GM21381 (cell line): ENCODE data around the gene RIMOC1.
A peak's percentile ranks its signal among the peaks of the same experiment; 100 is the strongest.

Experiments
- ATAC-seq: cut with Tn5 transposase; IDR thresholded peaks from one replicate; pipeline ENCODE4 v1.9.1; 2021; ENCODE audit warnings: mild to moderate bottlenecking, moderate library complexity; ENCODE audit not compliant: unreplicated experiment

Gene RIMOC1, protein sequence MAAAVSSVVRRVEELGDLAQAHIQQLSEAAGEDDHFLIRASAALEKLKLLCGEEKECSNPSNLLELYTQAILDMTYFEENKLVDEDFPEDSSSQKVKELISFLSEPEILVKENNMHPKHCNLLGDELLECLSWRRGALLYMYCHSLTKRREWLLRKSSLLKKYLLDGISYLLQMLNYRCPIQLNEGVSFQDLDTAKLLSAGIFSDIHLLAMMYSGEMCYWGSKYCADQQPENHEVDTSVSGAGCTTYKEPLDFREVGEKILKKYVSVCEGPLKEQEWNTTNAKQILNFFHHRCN

DNA sequence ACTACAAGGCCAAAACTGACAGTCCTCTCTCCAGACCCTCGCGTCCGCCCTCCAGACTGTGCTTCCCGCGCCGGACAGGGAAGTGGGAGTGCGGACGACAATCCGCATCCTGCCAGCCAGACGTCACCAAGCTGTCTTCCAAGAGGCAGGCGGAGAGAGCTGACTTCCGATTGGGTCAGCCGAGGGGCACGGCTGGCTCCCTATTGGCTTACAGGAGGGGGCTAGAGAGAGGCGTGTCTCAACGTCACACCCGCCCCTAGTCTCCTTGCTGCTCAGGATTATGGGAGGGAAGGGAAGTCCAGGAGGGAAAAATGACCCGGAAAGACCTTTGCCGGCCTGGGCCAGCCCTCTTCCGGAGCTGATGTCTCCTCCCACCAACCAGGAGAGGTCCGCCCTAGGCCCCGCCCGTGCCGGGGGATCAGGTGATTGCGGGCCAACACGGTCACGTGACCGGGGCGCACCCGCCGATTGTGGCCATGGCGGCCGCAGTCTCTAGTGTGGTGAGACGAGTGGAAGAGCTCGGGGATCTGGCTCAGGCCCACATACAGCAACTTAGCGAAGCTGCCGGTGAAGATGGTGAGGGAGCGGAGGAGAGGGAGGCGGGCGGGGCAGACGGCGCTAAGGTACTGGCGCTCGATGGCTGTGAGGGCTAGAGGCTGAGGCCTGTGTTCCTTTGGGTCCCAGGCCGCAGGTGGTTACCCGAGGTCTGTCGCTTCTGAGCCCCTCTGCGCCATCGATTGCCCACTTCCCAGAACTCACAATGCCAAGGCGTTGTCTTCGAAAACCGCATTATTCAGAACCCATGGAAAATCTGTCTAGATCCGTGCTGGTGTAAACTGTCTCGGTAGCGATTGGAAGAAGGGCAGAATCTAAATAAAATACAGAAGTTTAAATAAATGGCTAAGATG is at the start of gene RIMOC1:
Gene RIMOC1, plus strand, starts transcription at position 453 of the 908 bp plus-strand sequence. Its CDS starts 24 bp downstream, at position 477.
- ATAC-seq, result peak; percentile 99

GRCh38 chr5:41856644-41857491 is 47.3 kb upstream of the RIMOC1 start:
- ATAC-seq, result peak; percentile 89

GRCh38 chr5:41857989-41858388 is 46.2 kb upstream of the RIMOC1 start:
- ATAC-seq, result no peak

GRCh38 chr5:41858890-41859289 is 45.3 kb upstream of the RIMOC1 start:
- no peak for ATAC-seq

DNA sequence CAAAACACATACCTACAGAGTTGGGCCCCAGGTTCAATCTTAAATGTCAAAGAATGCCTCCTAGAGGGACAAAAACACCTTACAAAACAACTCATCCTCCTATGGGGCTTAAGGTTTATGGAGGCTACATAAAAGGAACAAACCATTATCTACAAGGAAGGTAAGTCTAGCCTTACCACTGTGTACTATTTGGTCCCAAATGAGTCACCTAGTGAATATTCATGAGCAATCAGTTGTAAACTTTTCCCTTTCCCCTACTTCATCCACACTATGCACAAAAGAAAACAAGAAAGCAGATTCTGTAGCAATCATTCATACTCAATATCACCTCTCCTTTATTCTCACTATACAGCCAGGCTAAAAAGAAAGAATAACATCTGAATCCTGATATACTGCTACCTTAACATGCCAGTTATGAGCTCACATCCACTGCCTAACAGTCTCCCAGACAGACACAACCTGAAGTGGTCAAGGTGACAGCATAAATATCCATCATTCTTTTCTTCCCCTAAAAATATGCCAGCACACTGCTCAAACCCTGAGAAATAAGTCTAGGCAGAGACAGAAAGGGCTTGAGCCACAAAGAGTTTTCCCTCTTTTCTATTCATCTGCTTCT is 40.2 kb upstream of the RIMOC1 start:
- peak; percentile 62 for ATAC-seq

DNA sequence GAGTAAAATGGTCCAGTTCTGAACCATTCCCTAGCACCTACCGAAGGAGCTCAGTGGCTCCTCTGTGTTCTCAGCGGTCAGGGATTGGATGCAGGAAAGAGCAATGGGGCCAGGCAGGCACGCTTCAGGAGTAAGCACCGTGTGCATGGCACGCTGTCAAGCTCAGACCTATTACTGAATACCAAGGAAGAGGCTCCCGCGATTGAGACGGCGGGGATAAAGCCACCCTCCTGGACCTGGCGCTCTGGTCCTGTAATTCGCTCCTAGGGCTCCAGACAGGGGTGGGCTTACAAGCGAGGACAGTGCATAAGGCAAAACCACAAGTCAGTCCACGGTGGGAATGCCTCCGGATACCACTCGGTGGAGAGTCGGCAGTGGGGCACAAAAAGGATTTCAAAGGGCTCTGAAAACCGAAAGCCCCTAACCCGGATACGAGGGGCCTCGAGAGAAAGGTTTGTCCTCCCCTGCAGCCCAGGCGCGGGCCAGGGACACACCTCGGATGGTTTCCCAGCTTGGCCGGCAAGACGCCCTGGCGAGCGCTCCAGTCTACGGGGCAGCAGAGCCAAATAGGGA is 34.9 kb upstream of the RIMOC1 start:
- no peak for ATAC-seq

DNA sequence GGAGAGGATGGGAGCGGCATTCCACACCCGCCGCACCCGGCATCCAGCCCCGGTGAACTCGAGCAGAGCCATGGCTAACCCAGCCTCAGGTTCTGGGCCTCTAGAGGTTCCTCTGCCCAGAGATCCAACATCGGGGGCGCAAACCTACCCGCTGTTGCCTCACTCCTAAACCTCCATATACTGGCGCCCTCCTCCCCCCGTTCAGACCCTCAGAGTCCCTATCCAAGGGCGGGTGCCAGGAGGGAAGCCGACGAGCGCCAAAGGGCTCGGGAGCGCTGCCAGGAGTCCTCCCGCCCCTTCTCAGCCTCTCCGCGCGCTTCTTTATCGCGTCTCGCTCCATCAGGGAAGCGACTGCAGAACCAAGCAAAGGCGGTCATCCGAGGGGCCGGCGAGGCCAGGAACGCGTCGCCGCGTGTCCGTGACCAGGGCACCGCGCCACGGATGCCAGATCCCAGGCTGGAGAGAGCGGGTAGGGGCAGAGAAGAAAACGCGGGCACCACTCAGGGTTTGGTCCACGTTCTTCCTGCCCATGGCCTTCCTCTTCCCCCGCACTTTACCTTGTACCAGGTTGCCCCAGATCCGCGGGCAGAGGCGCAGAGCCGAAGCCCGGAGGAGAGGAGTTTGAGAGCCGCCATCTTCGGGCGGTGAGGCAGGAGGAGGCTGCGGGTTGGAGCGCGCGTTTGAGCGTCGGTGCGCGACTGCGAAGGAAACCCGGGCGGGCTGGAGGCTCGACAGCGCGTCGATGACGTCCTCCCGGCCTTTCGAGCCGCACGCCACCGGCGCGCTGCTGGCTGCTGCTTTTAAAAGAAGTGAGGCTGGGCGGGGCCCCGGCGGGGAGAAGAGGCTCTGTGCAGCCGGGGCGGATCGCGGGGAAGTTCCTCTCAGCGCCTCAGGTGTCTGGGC is 34.2 kb upstream of the RIMOC1 start, which contains the start of gene OXCT1:
Gene OXCT1, minus strand, starts transcription at position 702 of the 903 bp plus-strand sequence. Its CDS starts 67 bp downstream, at position 635.
- peak; percentile 90 for ATAC-seq

DNA sequence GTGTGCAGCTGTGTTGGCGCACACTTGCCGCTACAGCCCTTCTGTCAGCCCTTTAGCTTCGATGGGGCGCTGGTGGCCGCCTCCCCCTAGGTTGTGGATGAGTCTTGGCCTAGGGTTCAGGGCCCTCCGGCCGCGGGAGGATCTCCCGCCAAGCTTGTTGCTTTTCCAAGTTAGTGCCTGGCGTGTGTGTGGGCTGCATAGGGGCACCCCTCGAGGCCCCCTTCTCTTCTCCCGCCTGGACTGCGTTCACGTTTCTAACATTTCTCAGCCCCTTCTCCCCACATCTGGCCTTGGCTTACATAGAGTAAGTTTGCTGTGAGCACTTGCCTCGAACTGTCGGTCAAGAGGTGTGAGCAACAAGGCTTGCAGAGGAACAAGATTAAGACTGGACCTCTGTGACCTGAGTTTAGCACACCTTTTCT is 33.5 kb upstream of the RIMOC1 start:
- no peak for ATAC-seq

- no peak for ATAC-seq
Observed at GRCh38 chr5:41871852-41872251, 32.3 kb upstream of the RIMOC1 start.

DNA sequence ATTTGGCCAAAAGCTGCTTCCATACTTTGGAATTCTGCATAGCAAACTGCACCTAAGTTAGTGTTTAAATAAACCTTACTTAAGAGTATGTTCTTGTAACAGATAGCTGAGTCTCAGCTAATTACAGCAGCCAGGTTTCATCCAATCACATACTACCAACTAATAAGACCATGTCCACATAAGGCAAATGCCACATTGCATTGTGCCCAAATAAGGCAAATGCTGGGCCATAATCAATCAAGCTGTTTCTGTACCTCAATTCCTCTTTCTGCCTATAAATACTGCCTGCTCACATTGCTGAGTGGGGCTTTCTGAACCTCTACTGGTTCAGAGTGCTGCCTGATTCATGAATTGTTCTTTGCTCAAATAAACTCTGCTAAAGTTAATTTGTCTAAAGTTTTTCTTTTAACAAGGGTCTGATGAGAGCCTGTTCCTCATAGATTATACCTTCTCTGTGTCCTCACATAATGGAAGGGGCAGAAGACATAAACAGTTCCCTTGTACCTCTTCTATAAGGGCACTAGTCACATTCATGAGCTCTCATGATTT is 29.6 kb upstream of the RIMOC1 start:
- ATAC-seq, result no peak

- ATAC-seq, result no peak
Observed at GRCh38 chr5:41875121-41875520, 29.0 kb upstream of the RIMOC1 start.

GRCh38 chr5:41876678-41877077 is 27.5 kb upstream of the RIMOC1 start:
- no peak for ATAC-seq

- ATAC-seq, result no peak
Observed at GRCh38 chr5:41877408-41877807, 26.7 kb upstream of the RIMOC1 start.

- peak; percentile 41 for ATAC-seq
Observed at GRCh38 chr5:41878173-41878572, 26.0 kb upstream of the RIMOC1 start.

GRCh38 chr5:41878643-41879478 is 25.3 kb upstream of the RIMOC1 start:
- ATAC-seq, result peak; percentile 69

DNA sequence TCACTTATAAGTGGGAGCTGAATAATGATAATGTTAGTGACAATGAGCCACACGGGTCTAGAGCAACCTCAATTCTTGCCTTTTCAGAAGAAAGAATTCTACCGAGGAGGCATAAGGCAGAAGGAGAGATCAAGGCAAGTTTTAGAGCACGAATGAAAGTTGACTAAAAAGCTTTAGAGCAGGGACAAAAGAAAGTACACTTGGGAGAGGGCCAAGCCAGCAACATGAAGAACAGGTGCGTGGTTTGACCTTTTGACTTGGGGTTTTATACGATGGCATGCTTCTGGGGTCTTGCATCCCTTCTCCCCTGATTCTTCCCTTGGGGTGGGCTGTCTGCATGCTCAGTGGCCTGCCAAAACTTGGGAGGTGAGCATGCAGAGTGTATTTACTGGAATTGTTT is 21.4 kb upstream of the RIMOC1 start:
- no peak for ATAC-seq

- ATAC-seq, result no peak
Observed at GRCh38 chr5:41883243-41883642, 20.9 kb upstream of the RIMOC1 start.

GRCh38 chr5:41883936-41884335 is 20.2 kb upstream of the RIMOC1 start:
- ATAC-seq, result no peak
